T-helper 1 cell (primary cell): ENCODE measurements around the gene LRRC15.

Experiments
- DNase-seq, 5 donors: peaks; one replicate each; pipeline ENCODE4 v3.0.0-alpha.2; 2012 to 2020
- total RNA-seq, 4 donors: gene quantifications; one replicate each; lab custom pipeline; 2026; lab: John Stamatoyannopoulos, UW

LRRC15 gene
- total RNA-seq: 0 reads per million in 4 donors

GRCh38 chr3:194369522-194370279 is at the start of gene LRRC15:
LRRC15 (minus strand) TSS chr3:194369743; CDS start chr3:194361043, 8,700 bp downstream.
- DNase-seq: peak in 1 of 5 donors; percentile 8

DNA sequence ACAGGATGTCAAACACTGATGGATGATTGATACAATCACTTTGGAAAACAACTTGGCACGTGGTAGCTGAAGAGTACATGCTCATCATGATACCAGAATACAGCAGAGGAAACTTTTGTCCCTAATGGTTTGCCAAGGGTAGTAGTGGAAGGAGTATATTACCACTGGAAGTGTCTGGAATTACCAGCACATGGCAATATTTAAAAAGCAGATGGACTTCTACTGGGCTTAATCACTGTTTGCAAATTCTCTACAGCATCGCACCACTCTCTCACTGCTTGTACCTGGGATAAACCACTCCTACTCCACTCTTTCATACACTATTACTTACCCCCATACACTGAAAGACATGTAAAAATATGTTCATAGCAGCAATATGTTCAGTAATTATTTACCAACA is 49.1 kb upstream of the LRRC15 start:
- DNase-seq: no peak

DNA sequence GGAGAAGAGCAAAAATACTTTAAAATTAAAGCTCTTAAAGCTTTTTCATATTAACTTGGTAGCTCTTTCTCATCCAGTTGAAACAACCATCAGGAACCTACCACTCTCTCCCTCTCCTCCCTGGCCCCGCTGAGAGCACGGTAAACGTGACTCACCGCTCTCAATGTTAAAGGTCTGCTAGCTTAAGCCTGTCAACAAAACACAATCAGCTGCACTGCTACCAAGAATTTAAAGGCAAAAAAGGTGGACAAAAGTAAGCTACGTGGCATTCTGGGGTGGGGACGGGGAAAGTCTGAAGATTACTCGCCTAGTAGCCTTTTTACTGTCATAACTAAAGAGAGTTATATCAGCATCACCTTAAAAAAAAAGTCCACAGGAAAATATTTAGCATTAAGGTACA is 37.9 kb upstream of the LRRC15 start:
- DNase-seq: no peak

DNA sequence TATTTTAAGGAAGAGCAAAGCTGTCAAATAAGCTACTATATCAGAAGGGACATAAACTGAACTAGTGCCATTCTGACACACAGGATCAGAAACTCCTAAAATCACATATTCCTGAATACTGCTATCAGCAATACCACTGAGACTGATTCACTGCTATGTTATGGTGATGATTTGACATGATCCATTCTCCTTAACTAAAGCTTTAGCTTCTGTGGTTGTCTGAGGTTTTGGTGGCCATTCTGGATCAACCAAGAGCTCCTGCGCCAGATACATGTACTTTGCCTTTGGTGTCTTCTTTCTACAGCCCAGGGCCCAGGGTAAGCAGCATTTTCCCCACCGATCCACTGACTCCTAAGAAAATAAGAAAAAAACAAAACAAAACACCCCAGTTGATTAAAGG is 36.2 kb upstream of the LRRC15 start:
- no peak for DNase-seq

DNA sequence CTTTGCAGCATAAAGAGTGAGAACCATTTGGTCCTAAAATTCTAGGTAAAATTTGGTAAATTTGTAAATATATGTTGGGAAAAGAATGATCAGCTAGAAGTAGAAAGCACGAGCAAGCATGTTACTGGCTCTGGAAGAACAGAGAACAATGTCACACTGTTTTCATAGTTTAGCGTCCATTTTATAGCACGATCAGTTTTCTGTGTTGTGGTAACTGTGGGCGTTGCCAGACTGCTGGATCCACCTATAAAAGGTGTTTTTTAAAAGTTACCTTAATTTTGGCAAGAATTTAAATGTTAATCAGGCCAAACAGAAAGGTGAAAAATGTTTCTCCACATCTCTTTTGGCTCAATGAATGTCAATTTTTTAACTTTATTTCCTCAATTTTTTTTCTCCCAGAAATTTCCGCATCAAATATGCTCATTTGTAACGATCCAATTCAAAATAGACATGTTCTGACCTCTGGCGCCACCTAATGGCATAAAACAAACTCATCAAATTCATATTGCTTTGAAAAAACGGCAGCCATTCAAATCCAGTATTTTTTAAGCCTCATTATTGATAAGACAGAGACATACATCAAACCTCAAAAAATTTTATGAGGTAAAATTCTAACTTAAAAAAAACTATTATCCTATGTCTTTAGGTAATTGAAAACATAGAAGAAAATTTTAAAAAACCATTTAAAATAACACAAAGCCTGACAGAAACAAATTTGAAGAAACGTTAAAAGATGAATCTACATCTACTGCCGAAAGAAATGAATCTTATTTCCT is 35.0 kb upstream of the LRRC15 start:
- DNase-seq: peak in 3 of 5 donors; percentile 13 to 50 (median 49)

- no peak for DNase-seq
Observed at GRCh38 chr3:194401868-194402329, 32.4 kb upstream of the LRRC15 start.

- no peak for DNase-seq
Observed at GRCh38 chr3:194401346-194401745, 31.8 kb upstream of the LRRC15 start.

DNA sequence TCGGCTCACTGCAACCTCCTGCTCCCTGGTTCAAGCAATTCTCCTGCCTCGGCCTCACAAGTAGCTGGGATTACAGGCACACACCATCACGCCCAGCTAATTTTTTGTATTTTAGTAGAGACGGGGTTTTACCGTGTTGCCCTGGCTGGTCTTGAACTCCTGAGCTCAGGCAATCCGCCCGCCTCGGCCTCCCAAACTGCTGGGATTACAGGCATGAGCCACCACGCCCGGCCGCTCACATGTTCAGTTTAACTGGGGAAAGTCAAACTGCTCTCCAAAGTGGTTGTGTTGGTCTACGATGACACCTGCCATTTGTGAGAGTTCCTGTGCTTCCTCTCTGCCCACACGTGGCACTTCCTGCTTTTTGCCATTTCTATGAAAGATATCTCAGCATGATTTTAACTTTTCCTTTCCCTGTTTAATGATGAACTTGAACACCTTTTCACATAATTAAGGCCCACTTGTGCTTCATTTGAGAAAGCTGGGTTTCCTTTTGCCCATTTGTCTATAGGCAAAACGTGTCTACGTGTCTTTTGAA is 30.4 kb upstream of the LRRC15 start:
- DNase-seq: no peak

- no peak for DNase-seq
Observed at GRCh38 chr3:194399166-194399565, 29.6 kb upstream of the LRRC15 start, which contains the start of gene GP5. GP5 (minus strand) TSS chr3:194399266; CDS start chr3:194398282, 984 bp downstream.

GRCh38 chr3:194397757-194398312 is 28.3 kb upstream of the LRRC15 start:
- DNase-seq: peak in 1 of 5 donors; percentile 65

DNA sequence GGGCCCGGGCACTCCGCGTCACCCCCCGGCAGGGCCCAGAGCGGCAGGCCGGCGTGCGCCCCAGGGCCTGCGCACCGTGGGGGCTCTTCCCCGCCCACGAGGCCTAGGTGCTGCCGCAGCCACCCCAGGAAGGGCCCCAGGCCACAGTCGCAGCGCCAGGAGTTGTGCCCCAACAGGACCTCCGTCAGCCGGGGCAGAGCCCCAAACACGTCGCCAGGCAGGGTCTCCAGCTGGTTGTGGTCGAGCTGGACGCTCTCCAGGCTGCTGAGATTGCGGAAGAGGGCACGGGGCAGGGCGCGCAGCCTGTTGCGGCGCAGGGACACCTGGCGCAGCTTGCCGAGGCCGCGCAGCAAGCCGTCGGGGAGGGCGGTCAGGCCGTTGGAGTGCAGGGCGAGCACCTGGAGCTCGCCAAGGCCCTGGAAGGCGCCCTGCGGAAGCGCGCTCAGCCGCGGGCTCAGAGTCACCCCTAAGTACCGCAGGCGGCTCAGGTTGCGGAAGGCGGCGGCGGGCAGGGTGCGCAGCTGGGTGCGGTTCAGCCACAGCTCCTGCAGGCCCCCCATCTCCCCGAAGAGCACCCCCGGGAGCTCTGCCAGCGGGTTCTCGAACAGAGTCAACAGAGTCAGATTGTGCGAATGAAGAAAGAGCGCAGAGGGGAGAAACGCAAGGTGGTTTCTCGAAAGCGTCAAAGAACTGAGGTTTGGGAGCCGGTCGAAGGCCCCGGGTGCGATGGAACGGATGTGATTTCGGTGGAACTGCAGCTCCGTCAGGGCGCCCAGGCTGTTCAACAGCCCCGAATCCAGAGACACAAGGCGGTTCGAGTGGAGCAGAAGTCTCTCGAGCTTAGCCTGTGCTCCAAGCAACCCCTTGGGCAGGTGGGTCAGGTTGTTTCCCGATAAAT is 27.6 kb upstream of the LRRC15 start:
- DNase-seq: peak in 2 of 5 donors; percentile 10 to 81

GRCh38 chr3:194396539-194396858 is 27.0 kb upstream of the LRRC15 start:
- no peak for DNase-seq

GRCh38 chr3:194395778-194396538 is 26.4 kb upstream of the LRRC15 start:
- DNase-seq: peak in 3 of 5 donors; percentile 20 to 88 (median 40)

- peak in 1 of 5 donors; percentile 68 for DNase-seq
Observed at GRCh38 chr3:194395212-194395611, 25.7 kb upstream of the LRRC15 start.

DNA sequence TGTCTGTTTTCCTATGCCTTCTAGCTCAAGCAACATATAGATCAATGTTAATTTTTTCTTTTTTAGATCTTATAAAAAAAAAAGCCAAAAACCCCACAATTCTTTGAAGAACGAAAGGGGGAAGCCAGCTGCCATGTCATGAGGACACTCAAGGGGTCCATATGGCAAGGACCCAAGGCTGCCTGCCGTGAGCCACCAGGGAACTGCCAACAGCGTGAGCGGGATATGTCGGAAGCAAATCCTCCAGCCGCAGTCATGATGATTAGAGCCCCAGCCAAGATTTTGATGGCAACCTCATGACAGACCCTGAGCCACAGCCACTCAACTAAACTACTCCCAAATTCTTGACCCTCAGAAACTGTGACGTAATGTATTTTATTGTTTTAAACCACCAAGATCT is 23.0 kb upstream of the LRRC15 start:
- DNase-seq: no peak

GRCh38 chr3:194390835-194391234 is 21.3 kb upstream of the LRRC15 start:
- DNase-seq: no peak

DNA sequence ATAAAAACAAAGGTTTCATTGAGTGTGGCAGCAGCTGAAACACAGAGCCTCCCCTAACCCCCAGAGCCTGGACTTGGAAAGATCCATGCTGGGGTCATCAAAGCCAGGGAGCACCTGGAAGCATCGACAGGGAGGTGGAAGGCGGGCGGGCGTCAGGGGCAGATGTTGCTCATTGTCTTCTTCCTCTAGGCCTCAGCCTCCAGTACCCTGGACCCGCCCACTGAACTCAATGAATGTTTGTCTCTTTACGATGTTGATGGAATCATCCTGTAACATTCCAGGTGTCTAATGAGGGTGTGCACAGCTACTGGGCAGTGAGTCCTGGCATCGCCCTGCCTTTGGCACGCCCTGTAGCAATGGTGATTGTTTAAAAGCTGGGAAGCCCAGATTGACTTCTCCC is 19.7 kb upstream of the LRRC15 start:
- no peak for DNase-seq

DNA sequence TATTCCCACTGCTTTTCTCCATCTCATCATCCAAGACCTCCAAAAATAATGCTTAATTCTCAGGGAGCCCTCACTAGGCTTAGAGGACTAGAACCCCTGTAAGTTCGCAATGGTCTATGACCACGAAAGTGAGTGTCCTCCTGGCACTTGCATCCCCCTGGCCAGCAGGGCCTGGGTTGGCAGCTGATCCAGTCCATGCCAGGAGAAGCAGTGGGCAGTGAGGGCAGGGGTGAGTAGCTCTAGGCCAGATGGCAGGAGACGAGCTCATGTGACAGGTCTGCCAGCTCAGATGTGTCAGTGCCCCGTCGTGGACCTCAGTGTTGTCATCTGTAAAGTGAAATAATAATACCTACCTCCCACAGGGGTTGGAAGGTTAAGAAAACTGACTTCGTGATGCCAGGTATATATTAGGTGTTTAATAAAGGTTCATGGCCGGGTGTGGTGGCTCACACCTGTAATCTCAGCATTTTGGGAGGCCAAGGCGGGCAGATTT is 18.4 kb upstream of the LRRC15 start:
- no peak for DNase-seq

GRCh38 chr3:194387276-194387675 is 17.7 kb upstream of the LRRC15 start:
- DNase-seq: no peak

DNA sequence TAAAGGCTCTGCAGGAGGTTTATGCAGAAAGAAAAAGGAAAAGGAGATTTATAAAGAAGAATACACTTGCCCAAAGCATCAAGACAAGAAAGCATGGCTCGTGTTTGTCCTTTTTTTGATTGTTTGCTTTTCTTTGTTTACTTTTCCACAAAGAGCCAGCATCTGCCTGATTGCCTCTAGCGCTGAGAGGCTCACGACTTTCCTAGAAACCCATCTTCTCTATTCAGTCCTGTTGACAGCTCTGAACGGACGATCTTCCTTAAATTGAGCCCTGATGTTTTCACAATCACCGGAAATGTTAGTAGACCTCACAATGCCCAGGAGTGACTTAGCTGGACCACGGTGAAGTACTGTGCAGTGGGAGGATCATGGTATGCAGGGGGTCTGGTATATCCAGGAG is 17.1 kb upstream of the LRRC15 start:
- DNase-seq: no peak

DNA sequence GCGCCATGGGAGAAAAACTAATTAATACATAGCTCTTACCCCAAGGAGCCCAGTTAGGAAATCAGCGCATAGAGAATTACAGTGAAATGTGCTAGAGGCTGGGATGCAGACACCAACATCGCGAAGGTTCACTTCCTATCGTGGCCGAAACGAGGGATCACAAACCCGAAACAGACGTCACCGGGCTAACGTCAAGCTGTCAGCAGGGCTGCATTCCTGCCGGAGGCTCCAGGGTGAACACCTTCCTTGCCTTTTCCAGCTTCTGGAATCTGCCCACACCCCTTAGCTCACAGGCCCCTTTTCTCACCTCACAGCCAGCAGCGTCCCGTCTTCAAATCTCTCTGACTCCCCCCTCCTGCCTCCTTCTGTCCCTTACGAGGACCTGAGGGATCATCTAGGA is 16.5 kb upstream of the LRRC15 start:
- DNase-seq: no peak
